ENCODE measurements around the gene KCNJ6.

- TF ChIP-seq CTCF (IDR thresholded peaks at IDR 0.05) (no peak), POLR2A (IDR thresholded peaks at IDR 0.05) (no peak)
These were observed 248.9 kb downstream of the KCNJ6 start for GRCh38 chr21:37667380-37667779.

All from testis (tissue), 2 donors.